OCI-LY1 (cell line): ENCODE results near the gene DBT.

Experiments used
- H2AFZ ChIP-seq: fragments of 200-600 bp; sonication (generic), shearing (Covaris generic); 2 replicates; pipeline ENCODE4 v1.6.0; 2014; ENCODE audit warnings: antibody characterized with exemption, mild to moderate bottlenecking, low read length
- H3F3A ChIP-seq: fragments of 200-600 bp; sonication (generic), shearing (Covaris generic); 2 replicates; pipeline ENCODE4 v1.6.0; 2014; ENCODE audit warnings: mild to moderate bottlenecking, antibody characterized with exemption, low read length, moderate library complexity; ENCODE audit not compliant: insufficient read depth
- H3K27ac ChIP-seq: fragments of 200-600 bp; sonication (generic); 2 replicates; pipeline ENCODE4 v1.5.1; 2014; ENCODE audit warnings: low read length, mixed run types, mild to moderate bottlenecking, low read depth; ENCODE audit not compliant: poor library complexity, severe bottlenecking
- H3K27me3 ChIP-seq: fragments of 200-600 bp; sonication (generic); 2 replicates; pipeline ENCODE4 v1.6.0; 2014; ENCODE audit warnings: antibody characterized with exemption, mild to moderate bottlenecking, low read length, moderate library complexity; ENCODE audit not compliant: insufficient read depth
- H3K36me3 ChIP-seq: fragments of 200-600 bp; sonication (generic); 2 replicates; pipeline ENCODE4 v1.6.1; 2014; ENCODE audit warnings: mild to moderate bottlenecking, antibody characterized with exemption, low read length, moderate library complexity, mixed read lengths; ENCODE audit not compliant: insufficient read depth
- H3K4me1 ChIP-seq: fragments of 200-600 bp; sonication (generic); 2 replicates; pipeline ENCODE4 v1.5.1; 2014; ENCODE audit warnings: mild to moderate bottlenecking, low read length, moderate library complexity; ENCODE audit not compliant: insufficient read depth, severe bottlenecking
- H3K4me2 ChIP-seq: fragments of 200-600 bp; sonication (generic), shearing (Covaris generic); 2 replicates; pipeline ENCODE4 v1.6.1; 2014; ENCODE audit warnings: low read length
- H3K4me3 ChIP-seq: fragments of 200-600 bp; sonication (generic); 2 replicates; pipeline ENCODE4 v1.5.1; 2014; ENCODE audit warnings: low read length, low read depth, mild to moderate bottlenecking, mixed read lengths; ENCODE audit not compliant: poor library complexity, severe bottlenecking
- H3K79me2 ChIP-seq: fragments of 200-600 bp; shearing (Covaris generic); 2 replicates; pipeline ENCODE4 v1.6.1; 2016; ENCODE audit warnings: mixed run types, low read length, mixed read lengths; ENCODE audit not compliant: insufficient read depth
- H3K9ac ChIP-seq: fragments of 200-600 bp; sonication (generic), shearing (Covaris generic); 2 replicates; pipeline ENCODE4 v1.6.1; 2014; ENCODE audit warnings: mild to moderate bottlenecking, low read length, mixed read lengths
- H3K9me2 ChIP-seq: fragments of 200-600 bp; sonication (generic), shearing (Covaris generic); 2 replicates; pipeline ENCODE4 v1.6.1; 2014; ENCODE audit warnings: low read depth, mild to moderate bottlenecking, low read length, mixed read lengths
- H3K9me3 ChIP-seq: fragments of 200-600 bp; shearing (Covaris generic); 2 replicates; pipeline ENCODE4 v1.6.1; 2014; ENCODE audit warnings: low read length, mixed read lengths
- H4K20me1 ChIP-seq: fragments of 200-600 bp; sonication (generic), shearing (Covaris generic); 2 replicates; pipeline ENCODE4 v1.6.0; 2016; ENCODE audit warnings: mild to moderate bottlenecking, low read length; ENCODE audit not compliant: insufficient read depth
- EZH2 ChIP-seq: fragments of 200-600 bp; sonication (generic), shearing (Covaris generic); IDR thresholded peaks from 2 replicates; pipeline ENCODE4 v1.8.0; 2017; ENCODE audit warnings: borderline replicate concordance, mixed run types, mild to moderate bottlenecking, antibody characterized with exemption, low read length, moderate library complexity, mixed read lengths
- TF ChIP-seq, protein P1 (sequence below): fragments of 200-600 bp; sonication (generic), shearing (Covaris generic); IDR thresholded peaks from 2 replicates; pipeline ENCODE4 v1.5.1; 2017; ENCODE audit warnings: mild to moderate bottlenecking, antibody characterized with exemption, low read length, moderate library complexity, mixed read lengths

The DBT gene

DNA sequence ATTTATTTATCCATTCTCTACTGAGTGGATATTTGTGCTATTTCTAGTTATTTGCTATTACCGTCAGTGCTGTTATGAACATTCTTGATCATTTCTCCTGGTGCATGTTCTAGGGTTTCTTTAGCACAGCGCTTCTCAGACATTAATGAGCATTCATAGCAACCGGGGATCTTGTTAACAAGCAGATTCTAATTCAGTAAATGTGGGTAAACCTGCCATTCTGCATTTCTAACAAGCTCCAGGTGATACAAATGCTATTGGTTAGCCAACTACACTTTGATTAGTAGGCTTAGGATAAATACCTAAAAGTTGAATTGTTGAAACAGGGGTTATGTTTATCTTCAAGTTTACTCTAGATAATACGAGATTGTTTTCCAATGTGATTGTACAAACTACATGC, 3.3 kb upstream of the DBT start:
- H3K36me3 ChIP-seq: no peaks in the 10 kb centered on the region
- TF ChIP-seq EZH2: no peak
- TF ChIP-seq, protein P1, sequence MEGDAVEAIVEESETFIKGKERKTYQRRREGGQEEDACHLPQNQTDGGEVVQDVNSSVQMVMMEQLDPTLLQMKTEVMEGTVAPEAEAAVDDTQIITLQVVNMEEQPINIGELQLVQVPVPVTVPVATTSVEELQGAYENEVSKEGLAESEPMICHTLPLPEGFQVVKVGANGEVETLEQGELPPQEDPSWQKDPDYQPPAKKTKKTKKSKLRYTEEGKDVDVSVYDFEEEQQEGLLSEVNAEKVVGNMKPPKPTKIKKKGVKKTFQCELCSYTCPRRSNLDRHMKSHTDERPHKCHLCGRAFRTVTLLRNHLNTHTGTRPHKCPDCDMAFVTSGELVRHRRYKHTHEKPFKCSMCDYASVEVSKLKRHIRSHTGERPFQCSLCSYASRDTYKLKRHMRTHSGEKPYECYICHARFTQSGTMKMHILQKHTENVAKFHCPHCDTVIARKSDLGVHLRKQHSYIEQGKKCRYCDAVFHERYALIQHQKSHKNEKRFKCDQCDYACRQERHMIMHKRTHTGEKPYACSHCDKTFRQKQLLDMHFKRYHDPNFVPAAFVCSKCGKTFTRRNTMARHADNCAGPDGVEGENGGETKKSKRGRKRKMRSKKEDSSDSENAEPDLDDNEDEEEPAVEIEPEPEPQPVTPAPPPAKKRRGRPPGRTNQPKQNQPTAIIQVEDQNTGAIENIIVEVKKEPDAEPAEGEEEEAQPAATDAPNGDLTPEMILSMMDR: no peak
- no peaks in the 10 kb centered on the region for H4K20me1 ChIP-seq
- no peaks in the 10 kb centered on the region for H3K9me3 ChIP-seq
- peaks cover 20% of the 10 kb centered on the region for H3K4me1 ChIP-seq
- no peaks in the 10 kb centered on the region for H3K9me2 ChIP-seq
- H3K27ac ChIP-seq: no peak overlapping the region
- H3K27me3 ChIP-seq: no peaks in the 10 kb centered on the region
- H3K4me2 ChIP-seq: no peak overlapping the region
- no peak overlapping the region for H3K9ac ChIP-seq
- no peaks in the 10 kb centered on the region for H3F3A ChIP-seq
- no peak overlapping the region for H2AFZ ChIP-seq
- H3K4me3 ChIP-seq: no peak overlapping the region
- H3K79me2 ChIP-seq: no peaks in the 10 kb centered on the region

DNA sequence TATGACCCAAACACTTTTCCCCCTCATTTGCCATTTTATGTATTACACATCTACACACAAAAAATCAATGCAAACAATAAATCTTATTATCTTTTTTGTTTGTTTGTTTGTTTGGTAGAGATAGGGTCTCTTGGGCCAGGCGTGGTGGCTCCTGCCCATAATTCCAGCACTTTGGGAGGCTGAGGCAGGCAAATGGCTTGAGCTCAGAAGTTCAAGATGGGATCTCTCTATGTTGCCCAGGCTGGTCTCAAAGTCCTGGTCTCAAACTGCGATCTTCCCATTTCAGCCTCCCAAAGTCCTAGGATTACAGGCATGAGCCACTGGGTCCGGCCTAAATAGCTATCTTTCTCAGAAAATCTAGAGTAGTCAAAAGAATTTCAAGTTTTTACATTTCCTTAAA, 1.2 kb upstream of the DBT start:
- H2AFZ ChIP-seq: no peak overlapping the region
- H3K4me1 ChIP-seq: peaks cover 32% of the 10 kb centered on the region
- TF ChIP-seq, protein P1: no peak
- TF ChIP-seq EZH2: no peak
- no peaks in the 10 kb centered on the region for H3K79me2 ChIP-seq
- no peak overlapping the region for H3K4me3 ChIP-seq
- H3K9ac ChIP-seq: no peak overlapping the region
- H3K27me3 ChIP-seq: no peaks in the 10 kb centered on the region
- H3K4me2 ChIP-seq: no peak overlapping the region
- no peaks in the 10 kb centered on the region for H3K9me2 ChIP-seq
- H3K36me3 ChIP-seq: no peaks in the 10 kb centered on the region
- no peaks in the 10 kb centered on the region for H3F3A ChIP-seq
- no peaks in the 10 kb centered on the region for H4K20me1 ChIP-seq
- no peak overlapping the region for H3K27ac ChIP-seq
- no peaks in the 10 kb centered on the region for H3K9me3 ChIP-seq

GRCh38 chr1:100250264-100250663, 630 bp upstream of the DBT start:
- H2AFZ ChIP-seq: peak overlapping the region; percentile 26
- no peak for TF ChIP-seq EZH2
- TF ChIP-seq, protein P1: no peak

More at GRCh38 chr1:100250264-100250663, 630 bp upstream of the DBT start:
- Histone ChIP-seq H3K36me3 (no peaks in the 10 kb centered on the region), H3K4me2 (peak overlapping the region; percentile 85), H3K4me1 (peaks cover 32% of the 10 kb centered on the region), H3K79me2 (peaks cover 4% of the 10 kb centered on the region; the same call in 1 of the 2 replicates), H3K4me3 (peak overlapping the region; percentile 97), H3K27me3 (no peaks in the 10 kb centered on the region), H3K9me2 (no peaks in the 10 kb centered on the region), H3K27ac (no peak overlapping the region), H3F3A (no peaks in the 10 kb centered on the region), H4K20me1 (no peaks in the 10 kb centered on the region), H3K9me3 (no peaks in the 10 kb centered on the region), H3K9ac (peak overlapping the region; percentile 88)
